Endodermal cell (in vitro differentiated cells): ENCODE results near the gene ADTRP. TPM values are rescaled to one million over a fixed set of nuclear protein-coding genes. Genes with fewer than 3 reads are reported as not detected.

Source experiments
- DNase-seq: peaks from one replicate; pipeline ENCODE4 v3.0.0-alpha.2; 2017
- H3K27ac ChIP-seq: 2 replicates; pipeline ENCODE4 v1.5.1; 2013; ENCODE audit warnings: mild to moderate bottlenecking, low read depth, low read length, moderate library complexity
- H3K27me3 ChIP-seq: 2 replicates; pipeline ENCODE4 v1.6.1; 2013; ENCODE audit warnings: mild to moderate bottlenecking, low read length, moderate library complexity; ENCODE audit not compliant: insufficient read depth, control insufficient read depth, poor library complexity, severe bottlenecking
- H3K36me3 ChIP-seq: 2 replicates; pipeline ENCODE4 v1.7.0; 2013; ENCODE audit warnings: mild to moderate bottlenecking, low read length, moderate library complexity; ENCODE audit not compliant: control insufficient read depth, insufficient read depth
- H3K4me1 ChIP-seq: one replicate; pipeline ENCODE4 v1.7.0; 2013; ENCODE audit warnings: low read length; ENCODE audit not compliant: control insufficient read depth, insufficient read depth
- H3K4me3 ChIP-seq: 2 replicates; pipeline ENCODE4 v1.5.1; 2013; ENCODE audit warnings: mild to moderate bottlenecking, low read length, moderate library complexity
- H3K9ac ChIP-seq: 2 replicates; pipeline ENCODE4 v1.6.1; 2013; ENCODE audit warnings: mild to moderate bottlenecking, low read length, moderate library complexity; ENCODE audit not compliant: poor library complexity, severe bottlenecking; ENCODE audit errors: extremely low read depth
- H3K9me3 ChIP-seq: 2 replicates; pipeline ENCODE4 v1.6.1; 2013; ENCODE audit warnings: mild to moderate bottlenecking, low read length, moderate library complexity; ENCODE audit not compliant: control insufficient read depth
- H3K27ac Mint-ChIP-seq: 2 replicates; pipeline ENCODE4 v1.8.0; 2020; ENCODE audit warnings: mixed read lengths
- H3K27me3 Mint-ChIP-seq: 2 replicates; pipeline ENCODE4 v1.8.0; 2021; ENCODE audit warnings: mild to moderate bottlenecking, mixed read lengths; ENCODE audit not compliant: insufficient read depth
- H3K36me3 Mint-ChIP-seq: 2 replicates; pipeline ENCODE4 v1.8.0; 2020; ENCODE audit warnings: low read depth, mixed read lengths
- H3K4me1 Mint-ChIP-seq: 2 replicates; pipeline ENCODE4 v1.8.0; 2020; ENCODE audit warnings: mixed read lengths
- H3K4me3 Mint-ChIP-seq: 2 replicates; pipeline ENCODE4 v1.8.0; 2020; ENCODE audit warnings: mild to moderate bottlenecking, moderate library complexity, mixed read lengths
- H3K9me3 Mint-ChIP-seq: 2 replicates; pipeline ENCODE4 v1.8.0; 2020; ENCODE audit warnings: mild to moderate bottlenecking, mixed read lengths
- CTCF ChIP-seq: fragments of 200-600 bp; sonication (generic); conservative IDR thresholded peaks from 2 replicates; pipeline ENCODE4 v1.5.0; 2021; ENCODE audit warnings: antibody characterized with exemption, mild to moderate bottlenecking
- WGBS, 2 experiments: methylation state at CpG; one replicate each; pipeline versions ENCODE4 v1.1.5 to v1.1.7; 2013; ENCODE audit warnings: missing lambda C conversion rate in 2 of 2, mixed read lengths in 1 of 2; ENCODE audit not compliant: insufficient coverage in 1 of 2, insufficient read length in 1 of 2; 5-methylcytosine and 5-hydroxymethylcytosine counted together
- total RNA-seq, 2 donors: library from RNA; stranded (reverse); fragmentation: NEBNext Ultra II Directional in 1 of 2; extraction: Animal tissue kit (Norgen Biotek cat#: 25700) in 1 of 2; gene quantifications; 2 replicates in 1 of 2; 3 replicates in 1 of 2; pipeline ENCODE4 v1.2.1, GENCODE V29; 2021

Gene ADTRP
- total RNA-seq, 2 donors from 2014 or later: 0.20 to 0.29 TPM

GRCh38 chr6:11705069-11705468 is 73.5 kb downstream of the ADTRP start:
- Mint-ChIP-seq H3K27me3 (peaks cover 4% of the 10 kb centered on the region), H3K36me3 (no peaks in the 10 kb centered on the region), H3K4me1 (no peaks in the 10 kb centered on the region), H3K9me3 (peaks cover 7% of the 10 kb centered on the region), H3K4me3 (no peak overlapping the region), H3K27ac (no peak overlapping the region)
- TF ChIP-seq CTCF: no peak
- WGBS, 2 experiments: 90 to 100% methylated on average over 1 to 7 of the region's 7 CpGs
- Histone ChIP-seq H3K4me1 (no peaks in the 10 kb centered on the region), H3K36me3 (no peaks in the 10 kb centered on the region), H3K9me3 (no peaks in the 10 kb centered on the region), H3K27ac (no peak overlapping the region), H3K27me3 (no peaks in the 10 kb centered on the region), H3K9ac (no peak overlapping the region), H3K4me3 (no peak overlapping the region)
- no peak for DNase-seq

GRCh38 chr6:11703725-11704124 is 74.9 kb downstream of the ADTRP start:
- no peak overlapping the region for H3K4me3 ChIP-seq
- H3K27me3 ChIP-seq: no peaks in the 10 kb centered on the region
- no peaks in the 10 kb centered on the region for H3K9me3 ChIP-seq
- Mint-ChIP-seq H3K4me1 (no peaks in the 10 kb centered on the region), H3K27ac (no peak overlapping the region), H3K36me3 (no peaks in the 10 kb centered on the region), H3K9me3 (no peaks in the 10 kb centered on the region), H3K27me3 (peaks cover 4% of the 10 kb centered on the region), H3K4me3 (no peak overlapping the region)
- H3K36me3 ChIP-seq: no peaks in the 10 kb centered on the region
- WGBS, 2 experiments: 82 to 95% methylated on average over 2 to 6 of the region's 6 CpGs
- H3K27ac ChIP-seq: no peak overlapping the region
- H3K4me1 ChIP-seq: no peaks in the 10 kb centered on the region
- TF ChIP-seq CTCF: no peak
- no peak for DNase-seq
- no peak overlapping the region for H3K9ac ChIP-seq

GRCh38 chr6:11702500-11703130 is 76.0 kb downstream of the ADTRP start:
- Mint-ChIP-seq H3K4me1 (no peaks in the 10 kb centered on the region), H3K27ac (no peak overlapping the region), H3K4me3 (no peak overlapping the region), H3K9me3 (no peaks in the 10 kb centered on the region), H3K27me3 (peaks cover 4% of the 10 kb centered on the region), H3K36me3 (no peaks in the 10 kb centered on the region)
- H3K27me3 ChIP-seq: no peaks in the 10 kb centered on the region
- no peaks in the 10 kb centered on the region for H3K9me3 ChIP-seq
- no peak overlapping the region for H3K4me3 ChIP-seq
- no peak for DNase-seq
- no peak for TF ChIP-seq CTCF
- 87 to 91% methylated on average over 3 to 5 of the region's 5 CpGs for WGBS, 2 experiments
- no peaks in the 10 kb centered on the region for H3K36me3 ChIP-seq
- H3K9ac ChIP-seq: no peak overlapping the region
- no peak overlapping the region for H3K27ac ChIP-seq
- H3K4me1 ChIP-seq: no peaks in the 10 kb centered on the region
